NCI-H345 treated with DMSO at 0.1 percent for 48 hours (cell line): ENCODE data around the gene MYL9.

ENCODE experiments used
- DNase-seq: peaks from one replicate; lab custom pipeline; 2025; ENCODE audit not compliant: unreplicated experiment; lab: John Stamatoyannopoulos, UW

The MYL9 gene

GRCh38 chr20:36525620-36526365 lies 15.5 kb upstream of the MYL9 start:
- no peak for DNase-seq

- DNase-seq, result no peak
Measured at GRCh38 chr20:36526521-36527011, 14.8 kb upstream of the MYL9 start.

GRCh38 chr20:36527331-36528125 lies 13.8 kb upstream of the MYL9 start:
- no peak for DNase-seq

- DNase-seq, result no peak
Measured at GRCh38 chr20:36528176-36528874, 13.0 kb upstream of the MYL9 start.

GRCh38 chr20:36528875-36529417 lies 12.4 kb upstream of the MYL9 start:
- no peak for DNase-seq

- no peak for DNase-seq
Measured at GRCh38 chr20:36532388-36532787, 8.9 kb upstream of the MYL9 start.

- no peak for DNase-seq
Measured at GRCh38 chr20:36532822-36533221, 8.5 kb upstream of the MYL9 start.

GRCh38 chr20:36538026-36538722 lies 3.1 kb upstream of the MYL9 start:
- DNase-seq, result no peak

GRCh38 chr20:36540551-36541211 lies 638 bp upstream of the MYL9 start:
- no peak for DNase-seq

- no peak for DNase-seq
Measured at GRCh38 chr20:36541768-36542488, 609 bp downstream of the MYL9 start.

- no peak for DNase-seq
Measured at GRCh38 chr20:36542516-36543183, 1.3 kb downstream of the MYL9 start.

- DNase-seq, result no peak
Measured at GRCh38 chr20:36543184-36544133, 2.1 kb downstream of the MYL9 start.

- no peak for DNase-seq
Measured at GRCh38 chr20:36544134-36545018, 3.1 kb downstream of the MYL9 start.

GRCh38 chr20:36546111-36546736 lies 4.9 kb downstream of the MYL9 start:
- DNase-seq, result no peak

GRCh38 chr20:36547186-36548005 lies 6.1 kb downstream of the MYL9 start:
- no peak for DNase-seq

GRCh38 chr20:36548006-36548315 lies 6.6 kb downstream of the MYL9 start:
- DNase-seq, result no peak
